Measurements from ENCODE around the gene PPP1R8.
"Not testable (repeated sequence)": the region's sequence is repeated elsewhere in the genome, so short reads cannot be mapped to it uniquely, and the experiment has no call there.

PPP1R8 gene

DNA sequence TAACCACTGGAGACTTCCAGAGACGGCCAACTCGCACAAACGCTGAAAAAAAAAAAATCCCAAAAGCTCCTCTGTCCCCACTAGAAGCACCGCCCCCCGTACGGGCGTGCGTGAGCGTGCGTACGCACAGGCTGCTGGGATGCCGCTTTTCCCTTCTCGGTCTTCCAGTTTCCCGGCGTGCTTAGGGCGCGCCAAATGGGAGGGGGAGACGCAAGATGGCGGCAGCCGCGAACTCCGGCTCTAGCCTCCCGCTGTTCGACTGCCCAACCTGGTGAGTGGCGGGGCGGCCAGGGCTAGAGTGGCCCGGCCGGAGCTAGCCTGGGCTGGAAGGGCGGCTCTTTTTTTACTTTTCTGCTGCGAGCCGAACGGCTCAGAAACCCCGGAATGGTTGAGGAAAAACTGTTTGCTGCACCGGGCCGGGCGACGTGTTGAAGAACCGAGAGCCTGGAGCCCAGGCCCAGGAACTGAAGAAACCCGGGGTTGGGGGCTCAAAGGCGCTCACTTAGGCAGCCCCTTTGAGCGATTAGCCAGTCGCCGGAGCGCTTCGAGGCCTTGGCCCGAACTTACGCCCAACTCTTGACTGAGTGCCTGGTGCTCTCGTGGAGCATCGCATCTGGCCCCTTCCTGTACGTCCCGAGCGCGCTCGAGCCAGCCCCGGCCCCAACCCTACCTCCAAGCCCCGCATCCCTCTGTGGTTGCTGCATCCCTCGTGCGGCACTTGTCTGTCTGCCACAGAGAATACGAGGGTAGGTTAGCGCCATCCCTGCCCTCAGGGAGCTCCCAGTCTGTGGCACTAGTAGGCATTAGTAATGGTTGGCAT is at the start of gene PPP1R8:
PPP1R8 (plus strand) TSS at position 162 of the 820 bp plus-strand sequence; CDS start at position 216, 54 bp downstream.
- DNase-seq: peak; percentile 97

DNA sequence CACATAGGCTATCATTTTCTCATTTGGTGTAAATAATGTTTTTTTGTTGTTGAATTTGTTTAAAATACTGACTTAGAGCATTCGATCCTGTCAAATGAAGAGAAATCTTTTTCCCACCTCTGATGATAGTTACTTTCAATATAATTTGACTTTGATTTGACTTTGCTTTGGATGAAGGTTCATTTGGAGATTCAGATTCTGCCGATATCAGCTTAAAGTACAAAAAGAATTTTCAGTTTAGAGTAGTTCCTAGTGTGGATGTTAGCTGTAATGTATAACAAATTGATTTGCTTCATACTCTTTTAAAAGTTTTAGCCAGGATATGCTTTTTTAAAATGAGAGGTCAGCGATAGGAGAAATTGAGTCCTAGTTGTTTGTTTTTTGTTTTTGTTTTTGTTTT is 47.6 kb upstream of the PPP1R8 start:
- DNase-seq: no peak

DNA sequence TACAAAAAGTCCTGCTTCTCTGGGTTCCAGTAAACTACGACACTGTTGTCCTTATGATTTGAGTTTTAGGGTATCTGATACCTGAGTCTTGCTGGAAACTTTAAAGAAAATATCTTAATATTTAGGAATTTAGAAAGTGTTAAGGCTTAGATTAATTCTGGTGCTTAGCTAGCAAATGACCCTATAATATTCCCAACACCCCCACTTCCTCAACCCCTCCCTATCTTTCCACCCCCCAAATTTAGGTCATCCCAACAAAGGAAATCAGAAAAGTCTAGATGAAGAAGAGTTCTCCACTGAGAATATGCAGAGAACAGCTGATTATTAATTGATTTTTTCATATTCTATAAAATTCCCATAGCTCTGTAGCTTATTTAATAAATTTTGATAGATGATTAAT is 45.9 kb upstream of the PPP1R8 start:
- DNase-seq: no peak

DNA sequence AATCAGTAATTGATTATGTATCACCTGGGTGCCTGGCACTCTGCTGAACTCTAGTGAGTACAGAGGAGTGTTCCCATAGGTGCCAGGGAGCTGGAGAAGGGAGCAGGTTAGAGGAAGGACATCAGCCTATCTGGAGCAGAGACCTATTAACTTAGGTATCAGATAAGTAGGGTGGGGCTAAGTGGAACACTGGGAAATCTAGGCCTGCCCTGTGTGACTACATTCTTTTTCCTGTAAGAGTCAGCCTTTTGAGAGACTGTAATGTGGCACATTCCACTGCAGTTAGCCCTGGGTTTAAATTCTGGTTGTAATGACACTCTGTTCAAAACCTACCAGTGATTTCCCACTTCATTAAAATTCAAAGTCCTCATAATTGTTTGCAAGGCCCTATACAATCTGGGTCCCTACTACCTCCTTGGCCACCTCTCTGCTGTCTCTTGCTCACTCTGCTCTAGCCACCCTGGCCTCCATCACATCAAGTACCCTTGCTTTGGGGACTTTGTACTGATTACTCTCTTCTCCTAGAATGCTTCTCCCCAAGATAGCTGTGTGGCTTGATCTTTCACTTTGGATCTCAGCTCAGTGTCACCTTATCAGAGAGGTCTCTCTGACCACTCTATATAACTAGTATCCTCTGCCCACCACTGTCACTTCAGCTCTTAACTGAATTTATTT is 44.7 kb upstream of the PPP1R8 start:
- no peak for DNase-seq

DNA sequence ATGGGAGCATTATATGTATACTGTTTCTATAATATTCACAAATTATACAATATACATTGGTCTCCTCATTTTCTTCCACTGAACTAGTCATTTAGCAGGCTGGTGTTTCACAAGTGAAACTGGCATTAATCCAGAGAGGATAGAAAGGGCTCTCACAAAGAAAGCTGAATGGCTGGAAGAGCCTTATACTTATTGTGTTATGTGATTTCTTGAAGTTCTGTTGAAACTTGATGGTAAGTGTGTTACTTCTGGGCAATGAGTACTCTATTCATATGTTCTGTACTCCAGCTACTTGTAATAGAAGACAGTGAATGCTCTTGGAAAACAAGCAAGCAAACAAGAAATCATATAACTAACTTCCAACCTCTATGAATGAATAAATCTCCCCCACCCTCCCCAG is 42.7 kb upstream of the PPP1R8 start:
- DNase-seq: peak; percentile 46

DNA sequence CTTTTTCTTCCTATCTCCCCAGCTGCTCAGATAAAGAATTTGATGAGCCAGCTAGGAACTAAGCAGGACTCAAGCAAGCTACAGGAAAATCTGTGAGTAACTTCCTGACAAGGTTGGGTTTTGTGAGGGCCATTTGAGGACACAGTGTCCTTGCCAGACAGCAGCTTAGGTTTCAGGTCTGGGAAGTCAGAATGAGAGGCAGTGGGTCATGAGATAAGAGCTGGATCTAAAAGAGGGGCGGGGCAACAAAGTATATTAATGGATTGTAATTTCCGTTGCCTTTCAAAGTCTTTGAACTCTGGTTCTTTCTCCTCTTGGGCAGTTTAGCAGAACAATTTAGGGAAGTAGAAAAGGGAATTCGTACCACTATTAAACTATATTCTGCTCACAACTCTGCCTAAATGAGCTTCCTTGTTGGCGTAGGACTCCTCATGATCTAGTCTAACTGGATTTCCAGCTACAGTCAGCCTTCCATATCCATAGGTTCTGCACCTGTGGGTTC is 41.0 kb upstream of the PPP1R8 start:
- peak; percentile 55 for DNase-seq

DNA sequence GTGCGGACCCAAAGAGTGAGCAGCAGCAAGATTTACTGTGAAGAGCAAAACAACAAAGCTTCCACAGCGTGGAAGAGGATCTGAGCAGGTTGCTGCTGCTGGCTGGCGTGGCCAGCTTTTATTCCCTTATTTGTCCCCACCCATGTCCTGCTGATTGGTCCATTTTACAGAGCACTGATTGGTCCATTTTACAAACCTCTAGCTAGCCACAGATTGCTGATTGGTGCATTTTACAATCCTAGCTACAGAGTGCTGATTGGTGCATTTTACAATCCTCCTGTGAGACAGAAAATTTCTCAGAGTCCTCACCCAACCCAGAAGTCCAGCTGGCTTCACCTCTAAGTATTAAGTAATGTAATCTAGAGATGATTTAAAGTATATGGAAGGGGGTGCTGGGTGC is 40.3 kb upstream of the PPP1R8 start:
- DNase-seq: not testable (repeated sequence)

DNA sequence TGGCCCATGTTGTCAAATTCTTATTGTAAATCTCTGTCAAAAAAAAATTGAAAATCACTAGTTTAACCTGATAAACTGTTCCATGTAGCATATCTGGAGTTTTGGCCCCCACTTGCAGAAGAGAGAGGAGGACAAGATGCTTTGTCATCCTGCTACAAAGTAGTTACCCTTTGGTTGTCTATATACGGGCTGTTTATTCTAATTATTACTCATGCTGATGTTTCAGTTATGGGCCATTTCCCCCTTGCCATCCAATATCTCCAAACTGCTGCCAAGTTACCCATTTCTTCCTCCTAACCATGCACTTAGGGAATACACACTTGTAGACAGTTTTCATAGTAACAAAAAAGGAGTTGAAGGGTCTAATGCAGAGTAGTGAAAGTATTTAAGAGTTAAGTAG is 35.0 kb upstream of the PPP1R8 start:
- DNase-seq: no peak

DNA sequence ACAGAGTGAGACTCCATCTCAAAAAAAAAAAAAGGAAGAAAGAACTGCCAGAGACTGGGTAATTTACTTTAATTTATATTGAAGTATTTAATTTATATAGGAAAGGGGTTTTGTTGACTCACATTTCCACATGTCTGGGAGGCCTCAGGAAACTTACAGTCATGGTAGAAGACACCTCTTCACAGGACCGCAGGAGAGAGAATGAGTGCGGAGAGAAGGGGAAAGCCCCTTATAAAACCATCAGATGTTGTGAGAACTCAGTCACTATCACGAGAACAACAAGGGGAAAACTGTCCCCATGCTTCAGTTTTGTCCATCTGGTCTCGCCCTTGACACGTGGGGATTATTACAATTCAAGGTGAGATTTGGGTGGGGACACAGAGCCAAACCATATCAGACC is 25.8 kb upstream of the PPP1R8 start:
- no peak for DNase-seq

DNA sequence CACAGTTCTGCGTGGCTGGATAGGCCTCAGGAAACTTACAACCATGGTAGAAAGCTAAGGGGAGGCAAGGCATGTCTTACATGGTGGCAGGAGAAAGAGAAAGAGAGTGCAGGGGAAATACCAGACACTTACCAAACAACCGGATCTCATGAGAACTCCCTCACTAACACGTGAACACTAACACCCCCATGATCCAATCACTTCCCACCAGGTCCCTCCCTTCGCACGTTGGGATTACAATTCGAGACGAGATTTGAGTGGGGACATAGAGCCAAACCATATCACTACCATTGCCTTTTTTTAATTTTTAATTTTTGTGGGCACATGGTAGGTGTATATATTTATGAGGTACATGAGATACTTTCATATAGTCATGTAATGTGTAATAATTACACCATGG is 23.8 kb upstream of the PPP1R8 start:
- DNase-seq: no peak

DNA sequence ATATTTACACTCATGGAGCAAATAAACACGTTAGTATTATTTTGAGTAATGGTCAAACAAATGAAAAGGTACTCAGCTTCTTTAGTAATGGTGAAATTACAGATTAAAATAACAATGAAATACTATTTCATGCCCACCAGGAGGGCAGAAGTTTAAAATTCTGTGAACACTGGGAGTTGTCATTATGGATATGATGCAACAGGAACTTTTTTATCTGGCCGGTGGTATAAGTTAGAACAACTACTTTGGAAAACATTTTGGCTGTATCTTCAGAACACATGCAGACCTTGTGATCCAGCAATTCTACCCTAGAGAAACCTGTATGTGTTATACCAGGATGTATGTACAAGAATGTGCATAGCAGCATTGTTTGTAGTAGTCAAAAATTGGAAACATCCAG is 23.2 kb upstream of the PPP1R8 start:
- DNase-seq: no peak

DNA sequence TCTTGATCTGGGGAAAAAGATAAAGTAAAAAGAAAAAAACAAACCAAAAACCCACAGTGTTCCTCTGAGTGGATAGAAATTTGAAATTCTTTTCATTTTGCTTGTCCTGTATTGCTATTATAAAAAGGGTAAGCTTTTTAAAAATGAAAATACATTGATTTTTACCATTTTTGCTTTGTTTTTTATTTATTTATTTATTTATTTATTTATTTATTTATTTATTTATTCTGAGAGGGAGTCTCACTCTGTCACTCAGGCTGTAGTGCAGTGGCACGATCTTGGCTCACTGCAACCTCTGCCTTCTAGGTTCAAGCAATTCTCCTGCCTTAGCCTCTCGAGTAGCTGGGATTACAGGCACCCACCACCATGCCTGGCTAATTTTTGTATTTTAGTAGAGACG is 22.5 kb upstream of the PPP1R8 start:
- DNase-seq: not testable (repeated sequence)

DNA sequence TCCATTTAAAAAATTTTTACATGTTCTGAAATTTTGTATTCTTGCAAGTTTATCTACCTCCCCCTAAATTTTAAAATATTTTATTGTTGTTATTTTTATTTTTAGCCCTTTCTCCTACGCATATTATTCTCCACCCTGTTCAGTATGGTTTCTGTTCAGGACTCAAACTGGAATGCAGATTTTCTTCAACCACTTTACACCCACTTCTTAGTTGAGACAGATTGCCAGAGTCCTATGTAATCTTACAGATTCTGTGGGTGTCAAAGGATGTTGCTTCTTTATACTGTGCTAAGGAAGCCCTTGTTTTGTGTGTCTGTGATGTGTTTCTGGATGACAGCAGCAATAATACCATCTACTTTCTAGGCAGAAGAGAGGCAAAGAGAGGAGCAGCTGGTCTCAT is 20.7 kb upstream of the PPP1R8 start:
- no peak for DNase-seq

DNA sequence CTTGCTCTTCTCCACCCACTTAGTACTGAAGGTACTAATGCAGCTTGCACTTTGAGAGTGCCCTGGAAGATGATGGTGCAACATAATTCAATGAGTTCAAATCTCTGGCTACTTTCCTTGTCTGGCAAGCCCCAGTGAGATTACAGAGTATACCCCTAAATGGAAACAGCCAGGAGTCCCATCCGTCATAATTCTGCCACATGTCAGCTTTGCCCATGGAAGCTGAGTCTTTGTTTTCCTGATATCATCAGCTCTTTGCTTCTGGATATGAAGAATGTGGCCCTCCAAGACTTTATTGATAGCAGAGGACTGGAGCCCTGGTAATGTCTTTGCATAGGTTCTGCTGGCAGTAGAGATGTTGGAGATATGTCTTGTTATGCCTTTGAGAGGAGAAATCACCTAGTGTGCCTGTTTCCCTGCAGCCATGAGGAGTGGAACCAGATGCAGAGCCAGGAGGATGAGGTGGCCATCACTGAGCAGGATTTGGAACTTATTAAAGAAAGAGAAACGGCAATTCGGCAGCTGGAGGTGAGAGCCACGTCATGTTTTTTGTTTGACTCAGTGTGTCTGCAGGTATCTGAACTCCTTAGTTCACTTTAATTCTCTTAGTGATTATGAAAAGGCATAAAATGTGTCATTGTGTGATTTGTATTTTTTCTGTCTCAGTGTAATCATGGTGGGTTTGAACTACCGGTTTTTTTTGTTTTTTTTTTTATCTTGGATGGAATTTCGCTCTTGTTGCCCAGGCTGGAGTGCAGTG is 18.7 kb upstream of the PPP1R8 start:
- no peak for DNase-seq

DNA sequence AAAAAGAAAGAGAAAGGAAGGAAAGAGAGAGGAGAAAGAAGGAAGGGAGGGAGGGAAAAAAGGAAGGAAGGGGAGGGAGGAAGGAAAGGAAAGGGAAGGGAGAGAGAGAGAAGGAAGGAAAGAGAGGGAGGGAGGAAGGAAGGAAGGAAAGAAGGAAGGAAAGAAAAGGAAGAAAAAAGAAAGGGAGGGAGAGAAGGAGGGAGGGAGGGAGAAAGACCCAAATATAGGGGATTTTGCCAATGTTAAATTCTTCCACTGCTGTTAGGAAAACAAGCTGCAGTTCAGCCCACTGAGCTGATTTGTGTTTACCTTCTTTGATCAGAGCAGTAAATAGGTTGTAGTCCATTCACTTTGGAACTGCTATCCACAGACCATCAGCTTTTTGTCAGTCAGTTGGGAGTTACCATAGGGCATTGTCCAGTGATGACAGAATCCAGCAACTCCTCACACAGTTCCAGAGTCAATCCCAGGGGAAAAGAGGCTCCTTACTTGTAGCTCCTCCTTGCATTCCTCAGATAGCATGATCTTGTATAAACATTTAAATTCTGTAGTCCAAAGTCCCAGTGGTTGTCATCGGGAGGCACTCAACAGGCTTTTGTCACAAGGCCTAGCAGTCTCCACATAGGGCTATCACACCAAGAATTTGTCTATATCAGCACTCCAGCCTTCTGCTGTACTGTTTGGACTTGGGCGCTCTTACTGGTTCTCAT is 13.5 kb upstream of the PPP1R8 start:
- DNase-seq: no peak

DNA sequence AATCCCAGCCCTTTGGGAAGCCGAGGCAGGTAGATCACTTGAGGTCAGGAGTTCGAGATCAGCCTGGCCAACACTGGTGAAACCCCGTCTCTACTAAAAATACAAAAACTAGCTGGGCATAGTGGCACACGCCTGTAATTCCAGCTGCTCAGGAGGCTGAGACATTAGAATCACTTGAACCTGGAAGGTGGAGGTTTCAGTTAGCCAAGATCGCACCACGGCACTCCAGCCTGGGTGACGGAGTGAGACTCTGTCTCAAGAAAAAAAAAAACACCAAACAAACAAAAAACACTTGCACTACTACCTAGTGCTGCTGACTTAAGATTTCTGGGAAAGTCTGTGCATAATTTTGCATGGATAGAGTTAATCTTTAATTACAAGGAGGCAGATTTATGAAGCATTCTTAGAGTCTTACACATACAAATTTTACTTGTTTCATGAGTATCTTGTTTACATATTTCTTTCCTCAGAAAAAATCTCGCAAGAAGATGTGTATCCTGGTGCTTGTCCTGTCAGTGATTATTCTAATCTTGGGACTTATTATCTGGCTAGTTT is 8.7 kb upstream of the PPP1R8 start:
- DNase-seq: no peak

DNA sequence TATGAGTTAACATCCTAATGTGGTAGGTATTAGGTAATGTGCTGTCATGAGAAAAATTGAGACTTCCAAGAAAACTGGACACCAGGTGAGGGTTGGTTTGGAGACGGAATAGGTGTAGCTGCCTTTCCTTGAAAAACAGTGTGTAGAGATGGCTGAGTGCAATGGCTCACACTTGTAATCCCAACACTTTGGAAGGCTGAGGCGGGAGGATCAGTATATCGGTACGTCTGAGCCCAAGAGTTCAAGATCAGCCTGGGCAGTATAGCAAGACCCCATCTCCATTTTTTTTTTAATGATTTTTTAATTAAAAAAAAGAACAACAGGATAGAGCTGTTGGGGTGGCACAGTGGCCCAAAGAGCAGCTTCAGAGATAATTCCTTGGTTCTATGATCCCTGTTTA is 6.8 kb upstream of the PPP1R8 start:
- no peak for DNase-seq

DNA sequence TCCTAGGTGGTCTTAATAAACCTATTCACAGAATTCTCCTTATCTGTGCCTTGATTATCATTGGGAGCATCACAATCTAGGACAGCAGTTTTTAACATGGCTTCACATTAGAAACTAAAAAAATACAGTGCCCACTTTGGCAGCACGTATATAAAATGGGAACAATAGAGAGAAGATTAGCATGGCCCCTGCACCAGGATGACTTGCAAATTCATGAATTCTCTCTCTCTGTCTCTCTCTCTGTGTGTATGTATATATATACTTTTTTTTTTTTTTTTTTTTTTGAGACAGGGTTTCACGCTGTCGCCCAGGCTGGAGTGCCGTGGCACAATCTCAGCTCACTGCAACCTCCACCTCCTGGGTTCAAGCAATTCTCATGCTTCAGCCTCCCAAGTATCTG is 6.2 kb upstream of the PPP1R8 start:
- DNase-seq: no peak

DNA sequence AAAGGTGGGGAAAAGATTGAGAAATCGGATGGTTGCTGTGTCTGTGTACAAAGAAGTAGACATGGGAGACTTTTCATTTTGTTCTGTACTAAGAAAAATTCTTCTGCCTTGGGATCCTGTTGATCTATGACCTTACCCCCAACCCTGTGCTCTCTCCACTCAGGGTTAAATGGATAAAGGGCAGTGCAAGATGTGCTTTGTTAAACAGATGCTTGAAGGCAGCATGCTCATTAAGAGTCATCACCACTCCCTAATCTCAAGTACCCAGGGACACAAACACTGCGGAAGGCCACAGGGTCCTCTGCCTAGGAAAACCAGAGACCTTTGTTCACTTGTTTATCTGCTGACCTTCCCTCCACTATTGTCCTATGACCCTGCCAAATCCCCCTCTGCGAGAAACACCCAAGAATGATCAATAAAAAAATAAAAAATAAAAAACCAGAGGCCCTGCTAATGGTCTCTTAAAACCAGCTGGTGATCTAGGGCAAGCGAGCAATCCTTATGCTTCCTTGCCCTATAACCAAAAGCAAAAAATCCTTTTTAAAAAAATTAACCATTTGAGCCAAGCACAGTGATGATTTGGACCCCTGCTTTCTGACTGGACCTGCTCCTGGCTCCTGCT is 1.1 kb upstream of the PPP1R8 start:
- DNase-seq: not testable (repeated sequence)

DNA sequence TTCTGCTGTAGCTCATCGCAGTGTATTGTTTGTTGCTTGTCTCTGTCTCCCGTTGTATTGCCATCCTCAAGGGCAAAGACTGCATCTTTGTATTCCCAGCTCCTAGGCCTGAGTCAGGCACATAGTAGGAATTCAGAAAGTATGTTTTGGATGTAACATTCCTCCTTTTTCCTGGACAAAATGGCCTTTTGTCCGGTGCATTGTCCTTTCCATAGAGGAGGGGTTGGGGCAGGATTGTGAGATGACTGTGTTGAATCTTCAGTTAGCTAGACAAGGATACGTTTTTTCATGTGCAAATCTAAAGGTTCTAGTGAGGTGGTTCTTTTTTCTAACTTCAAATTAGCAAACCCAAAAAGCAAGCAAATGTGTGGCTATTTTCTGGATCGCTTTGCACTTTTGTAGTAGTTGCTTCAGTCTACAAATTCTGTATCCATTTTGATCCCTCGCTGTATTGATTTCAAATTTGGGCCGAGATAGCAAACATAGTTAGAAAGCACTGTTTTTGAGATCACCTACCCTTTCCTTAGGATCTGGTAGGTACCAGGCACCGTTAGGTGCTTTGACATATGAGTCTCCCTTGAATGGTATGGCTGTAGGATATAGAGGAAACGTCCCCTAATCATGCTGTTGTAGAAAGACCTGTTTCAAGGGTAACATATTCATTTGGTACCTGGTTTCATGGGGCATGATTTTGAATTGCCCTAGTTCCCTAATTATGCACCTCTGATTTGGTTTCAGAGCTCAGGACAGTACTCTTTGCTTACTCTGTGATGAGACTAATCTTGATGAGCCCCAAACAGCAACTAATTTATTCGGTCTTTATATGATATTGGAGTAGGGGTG is 1.2 kb downstream of the PPP1R8 start:
- DNase-seq: no peak

DNA sequence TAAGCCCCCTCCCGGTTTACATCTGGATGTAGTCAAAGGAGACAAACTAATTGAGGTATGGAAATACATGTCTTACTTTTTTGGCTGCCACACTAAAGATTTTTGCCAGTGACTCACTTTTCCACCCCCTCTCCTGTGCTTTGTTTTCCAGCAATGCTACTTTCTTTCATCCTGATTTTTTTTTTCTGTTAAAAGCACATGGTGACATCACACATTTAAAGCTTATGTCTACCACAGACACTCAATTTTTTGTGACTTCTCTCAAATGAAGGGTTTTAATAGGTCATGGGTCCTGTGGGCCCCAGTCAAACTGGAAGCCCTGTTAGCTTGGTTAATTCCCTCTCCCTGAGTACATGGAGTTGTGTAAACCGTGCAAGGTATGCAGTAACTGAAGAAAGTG is 2.2 kb downstream of the PPP1R8 start:
- no peak for DNase-seq
